GM10266 (cell line): ENCODE results near the gene PRSS3.

Source experiments
- DNase-seq: peaks from one replicate; pipeline ENCODE4 v3.0.0; 2012; ENCODE audit errors: extremely low spot score
- CTCF ChIP-seq: IDR thresholded peaks from 2 replicates; pipeline ENCODE4 v1.5.1; 2012; ENCODE audit warnings: mild to moderate bottlenecking, low read depth; ENCODE audit not compliant: control insufficient read depth, insufficient read depth; ENCODE audit errors: missing control alignments

The PRSS3 gene

GRCh38 chr9:33809506-33809905, 14.1 kb downstream of the PRSS3 start:
- no peak for TF ChIP-seq CTCF
- DNase-seq = no peak

GRCh38 chr9:33813712-33814641, 18.6 kb downstream of the PRSS3 start:
- no peak for TF ChIP-seq CTCF
- peak; percentile 47 for DNase-seq

- no peak for DNase-seq
- no peak for TF ChIP-seq CTCF
These were observed 20.4 kb downstream of the PRSS3 start for GRCh38 chr9:33815781-33816180.

- TF ChIP-seq CTCF = no peak
- peak; percentile 98 for DNase-seq
These were observed 21.2 kb downstream of the PRSS3 start, which contains the start of gene UBE2R2 for GRCh38 chr9:33816327-33817252. UBE2R2 (plus strand) TSS chr9:33817160; CDS start chr9:33817758, 598 bp downstream.

- peak; percentile 65 for DNase-seq
- TF ChIP-seq CTCF = no peak
These were observed 22.2 kb downstream of the PRSS3 start for GRCh38 chr9:33817327-33818166.

- no peak for TF ChIP-seq CTCF
- DNase-seq = peak; percentile 37
These were observed 22.9 kb downstream of the PRSS3 start for GRCh38 chr9:33818167-33818846.
